GM12892 (cell line): ENCODE measurements around the gene ARHGAP10.

ENCODE experiments used
- POLR2A ChIP-seq: IDR thresholded peaks from 2 replicates; pipeline ENCODE4 v1.6.1; 2011; ENCODE audit warnings: low read depth, low read length, control low read depth
- TAF1 ChIP-seq: IDR thresholded peaks from 2 replicates; pipeline ENCODE4 v1.6.1; 2011; ENCODE audit warnings: low read depth, mild to moderate bottlenecking, control low read depth, low read length, borderline replicate concordance

DNA sequence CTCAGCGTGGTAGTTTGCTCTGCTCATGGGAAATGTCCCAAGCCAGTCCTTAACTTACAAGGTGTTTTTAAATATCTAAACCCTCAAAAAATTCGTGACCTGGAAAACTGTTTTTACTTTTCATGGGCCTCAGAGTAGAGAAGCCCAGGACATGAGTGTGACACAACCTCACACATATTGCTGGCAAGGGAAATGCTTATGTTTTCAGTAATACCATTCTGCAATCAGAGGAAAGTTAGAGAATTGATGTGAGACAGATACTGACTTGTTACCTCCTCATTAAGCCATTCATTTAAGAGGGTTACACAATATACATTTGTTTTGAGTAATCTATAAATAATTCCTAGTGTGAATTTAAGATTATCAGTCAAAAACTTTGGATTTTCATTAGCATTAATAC lies 209.5 kb downstream of the ARHGAP10 start:
- TF ChIP-seq POLR2A = no peak
- no peak for TF ChIP-seq TAF1
